ENCODE results near the gene PPP2R2B. TPM values are rescaled to one million over a fixed set of nuclear protein-coding genes. Genes with fewer than 3 reads are reported as not detected.
"Not testable (repeated sequence)": the region's sequence is repeated elsewhere in the genome, so short reads cannot be mapped to it uniquely, and the experiment has no call there.

The PPP2R2B gene
- total RNA-seq, 1 donor, result 5.4 TPM

- Histone ChIP-seq H3K9me3 (ENCODE audit: low read depth, low read length) (no peaks in the 10 kb centered on the region), H3K4me3 (ENCODE audit: low read length) (no peak overlapping the region), H3K27me3 (ENCODE audit: insufficient read depth, low read length) (no peaks in the 10 kb centered on the region), H3K4me1 (ENCODE audit: insufficient read depth, low read length) (no peaks in the 10 kb centered on the region)
Measured at GRCh38 chr5:146731909-146732659, 146.5 kb downstream of the PPP2R2B start.

- not testable (repeated sequence) for H3K4me3 ChIP-seq (ENCODE audit: low read length); H3K27me3 ChIP-seq (ENCODE audit: insufficient read depth, low read length); H3K9me3 ChIP-seq (ENCODE audit: low read depth, low read length); H3K4me1 ChIP-seq (ENCODE audit: insufficient read depth, low read length)
Measured at GRCh38 chr5:146728746-146729145, 149.8 kb downstream of the PPP2R2B start.

GRCh38 chr5:146726891-146727290 is 151.7 kb downstream of the PPP2R2B start:
- no peak overlapping the region for H3K4me3 ChIP-seq (ENCODE audit: low read length)
- H3K9me3 ChIP-seq (ENCODE audit: low read depth, low read length), result no peaks in the 10 kb centered on the region

GRCh38 chr5:146726020-146726419 is 152.5 kb downstream of the PPP2R2B start:
- no peaks in the 10 kb centered on the region for H3K27me3 ChIP-seq (ENCODE audit: insufficient read depth, low read length)
- H3K9me3 ChIP-seq (ENCODE audit: low read depth, low read length), result no peaks in the 10 kb centered on the region
- no peak overlapping the region for H3K4me3 ChIP-seq (ENCODE audit: low read length)
- no peaks in the 10 kb centered on the region for H3K4me1 ChIP-seq (ENCODE audit: insufficient read depth, low read length)

More at GRCh38 chr5:146726891-146727290, 151.7 kb downstream of the PPP2R2B start:
- Histone ChIP-seq H3K27me3 (ENCODE audit: insufficient read depth, low read length) (no peaks in the 10 kb centered on the region), H3K4me1 (ENCODE audit: insufficient read depth, low read length) (no peaks in the 10 kb centered on the region)

- H3K9me3 ChIP-seq (ENCODE audit: low read depth, low read length), result no peaks in the 10 kb centered on the region
- no peak overlapping the region for H3K4me3 ChIP-seq (ENCODE audit: low read length)
- no peaks in the 10 kb centered on the region for H3K27me3 ChIP-seq (ENCODE audit: insufficient read depth, low read length)
- H3K4me1 ChIP-seq (ENCODE audit: insufficient read depth, low read length), result no peaks in the 10 kb centered on the region
Measured at GRCh38 chr5:146725025-146725424, 153.5 kb downstream of the PPP2R2B start.

GRCh38 chr5:146722361-146722779 is 156.2 kb downstream of the PPP2R2B start:
- Histone ChIP-seq H3K9me3 (ENCODE audit: low read depth, low read length) (no peaks in the 10 kb centered on the region), H3K4me1 (ENCODE audit: insufficient read depth, low read length) (no peaks in the 10 kb centered on the region), H3K4me3 (ENCODE audit: low read length) (no peak overlapping the region), H3K27me3 (ENCODE audit: insufficient read depth, low read length) (no peaks in the 10 kb centered on the region)

- no peaks in the 10 kb centered on the region for H3K4me1 ChIP-seq (ENCODE audit: insufficient read depth, low read length)
- no peak overlapping the region for H3K4me3 ChIP-seq (ENCODE audit: low read length)
- no peaks in the 10 kb centered on the region for H3K27me3 ChIP-seq (ENCODE audit: insufficient read depth, low read length)
- H3K9me3 ChIP-seq (ENCODE audit: low read depth, low read length), result no peaks in the 10 kb centered on the region
Measured at GRCh38 chr5:146721073-146721815, 157.3 kb downstream of the PPP2R2B start.

GRCh38 chr5:146720107-146720506 is 158.4 kb downstream of the PPP2R2B start:
- H3K4me3 ChIP-seq (ENCODE audit: low read length), result no peak overlapping the region
- H3K27me3 ChIP-seq (ENCODE audit: insufficient read depth, low read length), result no peaks in the 10 kb centered on the region
- no peaks in the 10 kb centered on the region for H3K4me1 ChIP-seq (ENCODE audit: insufficient read depth, low read length)
- H3K9me3 ChIP-seq (ENCODE audit: low read depth, low read length), result no peaks in the 10 kb centered on the region

GRCh38 chr5:146719179-146719578 is 159.4 kb downstream of the PPP2R2B start:
- H3K4me1 ChIP-seq (ENCODE audit: insufficient read depth, low read length), result no peaks in the 10 kb centered on the region
- no peak overlapping the region for H3K4me3 ChIP-seq (ENCODE audit: low read length)
- no peaks in the 10 kb centered on the region for H3K27me3 ChIP-seq (ENCODE audit: insufficient read depth, low read length)
- H3K9me3 ChIP-seq (ENCODE audit: low read depth, low read length), result no peaks in the 10 kb centered on the region

- Histone ChIP-seq H3K4me1 (ENCODE audit: insufficient read depth, low read length) (no peaks in the 10 kb centered on the region), H3K9me3 (ENCODE audit: low read depth, low read length) (no peaks in the 10 kb centered on the region), H3K4me3 (ENCODE audit: low read length) (no peak overlapping the region), H3K27me3 (ENCODE audit: insufficient read depth, low read length) (no peaks in the 10 kb centered on the region)
Measured at GRCh38 chr5:146718609-146719008, 159.9 kb downstream of the PPP2R2B start.

GRCh38 chr5:146717951-146718350 is 160.6 kb downstream of the PPP2R2B start:
- no peaks in the 10 kb centered on the region for H3K9me3 ChIP-seq (ENCODE audit: low read depth, low read length)
- H3K4me1 ChIP-seq (ENCODE audit: insufficient read depth, low read length), result no peaks in the 10 kb centered on the region
- no peaks in the 10 kb centered on the region for H3K27me3 ChIP-seq (ENCODE audit: insufficient read depth, low read length)
- no peak overlapping the region for H3K4me3 ChIP-seq (ENCODE audit: low read length)

GRCh38 chr5:146716636-146717035 is 161.9 kb downstream of the PPP2R2B start:
- Histone ChIP-seq H3K9me3 (ENCODE audit: low read depth, low read length) (no peaks in the 10 kb centered on the region), H3K4me1 (ENCODE audit: insufficient read depth, low read length) (no peaks in the 10 kb centered on the region), H3K4me3 (ENCODE audit: low read length) (no peak overlapping the region), H3K27me3 (ENCODE audit: insufficient read depth, low read length) (no peaks in the 10 kb centered on the region)

- Histone ChIP-seq H3K27me3 (ENCODE audit: insufficient read depth, low read length) (no peaks in the 10 kb centered on the region), H3K4me3 (ENCODE audit: low read length) (no peak overlapping the region), H3K9me3 (ENCODE audit: low read depth, low read length) (no peaks in the 10 kb centered on the region), H3K4me1 (ENCODE audit: insufficient read depth, low read length) (no peaks in the 10 kb centered on the region)
Measured at GRCh38 chr5:146710348-146710747, 168.2 kb downstream of the PPP2R2B start.

- Histone ChIP-seq H3K9me3 (ENCODE audit: low read depth, low read length) (no peaks in the 10 kb centered on the region), H3K27me3 (ENCODE audit: insufficient read depth, low read length) (no peaks in the 10 kb centered on the region), H3K4me1 (ENCODE audit: insufficient read depth, low read length) (no peaks in the 10 kb centered on the region), H3K4me3 (ENCODE audit: low read length) (no peak overlapping the region)
Measured at GRCh38 chr5:146707316-146707715, 171.2 kb downstream of the PPP2R2B start.

GRCh38 chr5:146706321-146706972 is 172.1 kb downstream of the PPP2R2B start:
- Histone ChIP-seq H3K9me3 (ENCODE audit: low read depth, low read length) (no peaks in the 10 kb centered on the region), H3K4me1 (ENCODE audit: insufficient read depth, low read length) (no peaks in the 10 kb centered on the region), H3K4me3 (ENCODE audit: low read length) (no peak overlapping the region), H3K27me3 (ENCODE audit: insufficient read depth, low read length) (no peaks in the 10 kb centered on the region)
